GM06990 (cell line): ENCODE measurements around the gene ALDH18A1.

Experiments
- DNase-seq: peaks from one replicate; pipeline ENCODE4 v3.0.0-alpha.2; 2011; ENCODE audit not compliant: insufficient read length; ENCODE audit errors: extremely low read depth
- H3K27me3 ChIP-seq: replicated peaks from 2 replicates; pipeline ENCODE4 v1.6.0; 2011; ENCODE audit warnings: low read length; ENCODE audit not compliant: control insufficient read depth, insufficient read depth
- H3K36me3 ChIP-seq: 2 replicates; pipeline ENCODE4 v1.5.1; 2011; ENCODE audit warnings: low read length; ENCODE audit not compliant: control insufficient read depth, insufficient read depth
- H3K4me3 ChIP-seq: replicated peaks from 2 replicates; pipeline ENCODE4 v1.5.1; 2011; ENCODE audit warnings: low read depth, mild to moderate bottlenecking, control low read depth, low read length
- TF ChIP-seq, protein P1 (sequence below): IDR thresholded peaks from 2 replicates; pipeline ENCODE4 v1.5.1; 2011; ENCODE audit warnings: low read length, control low read depth, mild to moderate bottlenecking, inconsistent platforms; ENCODE audit not compliant: insufficient read depth, poor library complexity, severe bottlenecking

Gene ALDH18A1

DNA sequence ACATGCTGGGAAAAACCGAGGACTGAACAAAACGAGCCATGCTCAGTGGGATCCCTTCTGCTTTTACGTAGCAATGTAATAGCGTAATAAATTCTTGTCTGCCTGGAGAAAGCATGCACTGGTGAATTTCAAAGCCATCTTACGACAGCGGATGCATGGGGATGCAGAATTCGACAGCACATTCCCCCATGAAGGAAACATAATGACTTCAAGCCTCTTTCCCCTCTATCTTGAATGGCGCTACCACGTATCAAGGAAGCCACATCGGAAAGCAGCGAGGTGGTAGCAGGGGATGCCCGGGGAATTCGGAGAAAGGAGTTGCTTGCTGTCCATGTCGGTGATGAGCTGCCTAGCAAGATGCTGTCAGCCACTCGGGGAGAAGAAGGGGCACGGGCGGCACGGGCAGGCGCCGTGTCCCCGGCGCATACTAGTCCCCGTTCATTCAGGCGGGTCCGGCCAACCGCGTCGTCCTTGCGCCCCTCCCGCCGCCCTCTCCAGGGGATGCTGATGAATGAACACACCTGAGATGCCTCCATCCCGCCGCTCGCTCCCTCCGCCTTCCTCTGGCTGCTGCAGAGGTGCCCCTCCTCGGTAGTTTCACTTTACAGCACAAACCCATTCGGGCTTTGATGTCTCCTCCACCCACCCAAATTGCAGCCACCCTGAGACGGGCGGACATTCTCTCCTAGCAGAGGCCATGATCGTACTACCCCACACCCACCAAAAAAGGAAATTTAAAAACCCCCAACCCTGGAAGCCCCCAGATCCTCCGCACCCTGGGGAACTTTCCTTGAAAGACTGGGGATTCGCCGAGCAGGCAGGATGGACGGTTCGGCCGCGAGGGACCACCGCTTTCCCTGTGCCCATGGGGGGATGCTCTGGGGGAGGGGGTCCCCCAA lies 96.0 kb downstream of the ALDH18A1 start:
- TF ChIP-seq, protein P1, sequence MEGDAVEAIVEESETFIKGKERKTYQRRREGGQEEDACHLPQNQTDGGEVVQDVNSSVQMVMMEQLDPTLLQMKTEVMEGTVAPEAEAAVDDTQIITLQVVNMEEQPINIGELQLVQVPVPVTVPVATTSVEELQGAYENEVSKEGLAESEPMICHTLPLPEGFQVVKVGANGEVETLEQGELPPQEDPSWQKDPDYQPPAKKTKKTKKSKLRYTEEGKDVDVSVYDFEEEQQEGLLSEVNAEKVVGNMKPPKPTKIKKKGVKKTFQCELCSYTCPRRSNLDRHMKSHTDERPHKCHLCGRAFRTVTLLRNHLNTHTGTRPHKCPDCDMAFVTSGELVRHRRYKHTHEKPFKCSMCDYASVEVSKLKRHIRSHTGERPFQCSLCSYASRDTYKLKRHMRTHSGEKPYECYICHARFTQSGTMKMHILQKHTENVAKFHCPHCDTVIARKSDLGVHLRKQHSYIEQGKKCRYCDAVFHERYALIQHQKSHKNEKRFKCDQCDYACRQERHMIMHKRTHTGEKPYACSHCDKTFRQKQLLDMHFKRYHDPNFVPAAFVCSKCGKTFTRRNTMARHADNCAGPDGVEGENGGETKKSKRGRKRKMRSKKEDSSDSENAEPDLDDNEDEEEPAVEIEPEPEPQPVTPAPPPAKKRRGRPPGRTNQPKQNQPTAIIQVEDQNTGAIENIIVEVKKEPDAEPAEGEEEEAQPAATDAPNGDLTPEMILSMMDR, result no peak
- Histone ChIP-seq H3K36me3 (no peaks in the 10 kb centered on the region), H3K27me3 (no peaks in the 10 kb centered on the region; the same call in 1 of the 2 replicates), H3K4me3 (peak overlapping the region; percentile 76)
- peak; percentile 29 for DNase-seq

DNA sequence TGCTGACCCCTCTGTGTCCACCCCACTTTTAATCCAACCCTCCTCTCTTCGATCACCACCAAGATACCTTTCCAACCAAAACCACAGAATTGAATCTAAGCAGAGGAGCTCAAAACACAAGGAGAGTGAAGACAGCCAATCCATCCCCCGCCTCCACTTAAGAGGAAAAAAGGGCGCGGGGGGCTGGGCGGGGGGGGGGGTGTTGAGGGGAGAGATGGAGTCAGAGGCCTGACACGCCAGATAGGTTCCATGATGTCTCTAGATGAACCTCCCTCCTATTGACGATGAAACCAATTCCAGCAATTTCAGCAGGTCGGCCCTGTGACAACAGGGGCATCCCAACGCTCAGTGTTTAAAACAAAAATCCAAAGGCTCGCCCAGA lies 96.6 kb downstream of the ALDH18A1 start:
- no peak for DNase-seq
- no peaks in the 10 kb centered on the region; the same call in 1 of the 2 replicates for H3K27me3 ChIP-seq
- H3K36me3 ChIP-seq, result no peaks in the 10 kb centered on the region
- no peak overlapping the region for H3K4me3 ChIP-seq
- TF ChIP-seq, protein P1, result no peak

DNA sequence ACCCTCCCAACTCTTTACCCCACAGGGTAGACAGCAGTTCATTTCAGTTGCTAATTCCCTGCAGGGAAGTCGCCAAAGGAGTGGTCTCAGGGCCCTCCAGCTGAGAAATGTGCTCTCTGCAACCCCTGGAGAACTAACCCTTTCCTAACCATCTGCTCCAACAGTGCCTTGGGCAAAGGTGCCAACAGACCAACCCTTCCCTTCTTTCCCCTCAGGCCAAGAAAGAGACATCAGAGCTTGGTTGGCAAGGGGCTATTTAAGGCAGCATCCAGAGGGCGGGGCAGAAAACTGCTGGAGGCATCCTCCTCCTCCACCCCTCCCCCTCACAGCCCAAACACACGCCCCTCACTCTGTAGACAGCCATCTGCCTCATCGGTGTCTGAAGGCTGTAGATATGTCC lies 97.0 kb downstream of the ALDH18A1 start:
- H3K36me3 ChIP-seq, result no peaks in the 10 kb centered on the region
- no peak for DNase-seq
- no peak overlapping the region for H3K4me3 ChIP-seq
- TF ChIP-seq, protein P1, result no peak
- no peaks in the 10 kb centered on the region; the same call in 1 of the 2 replicates for H3K27me3 ChIP-seq

DNA sequence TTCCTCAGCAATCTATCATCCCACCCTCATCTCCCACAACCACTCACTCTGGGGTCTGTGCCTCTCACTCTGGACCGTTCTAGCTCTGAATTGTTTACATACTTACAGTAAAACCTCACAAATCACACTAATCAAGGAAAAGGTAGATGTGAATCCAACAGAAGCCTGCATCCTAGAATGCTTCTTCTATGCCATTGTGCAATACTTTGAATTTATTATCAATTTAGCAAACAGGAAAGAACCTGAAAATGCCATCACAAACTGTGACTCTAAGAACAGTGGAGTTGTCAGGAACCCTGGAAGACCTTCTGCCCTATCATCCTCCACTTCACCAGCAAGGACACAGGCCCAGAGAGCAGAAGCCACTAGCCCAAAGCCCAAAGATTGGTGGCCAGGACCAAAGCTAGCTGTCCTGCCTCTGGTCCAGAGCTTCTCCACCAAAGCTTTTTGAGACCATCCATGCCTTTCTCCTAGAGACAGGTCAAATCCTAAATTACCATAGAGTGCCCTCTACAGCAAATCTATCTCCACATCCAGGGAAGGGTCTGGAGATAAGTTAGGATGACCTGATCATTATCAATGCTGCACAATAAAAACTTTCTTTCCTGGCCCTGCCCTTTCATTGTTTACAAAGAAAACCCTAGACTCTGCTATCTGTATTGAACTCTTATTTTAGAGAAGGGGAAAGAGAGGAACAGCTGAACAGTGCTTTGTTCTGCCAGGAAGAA lies 97.8 kb downstream of the ALDH18A1 start:
- Histone ChIP-seq H3K27me3 (no peaks in the 10 kb centered on the region; the same call in 1 of the 2 replicates), H3K4me3 (no peak overlapping the region), H3K36me3 (no peaks in the 10 kb centered on the region)
- DNase-seq, result no peak
- TF ChIP-seq, protein P1, result no peak

DNA sequence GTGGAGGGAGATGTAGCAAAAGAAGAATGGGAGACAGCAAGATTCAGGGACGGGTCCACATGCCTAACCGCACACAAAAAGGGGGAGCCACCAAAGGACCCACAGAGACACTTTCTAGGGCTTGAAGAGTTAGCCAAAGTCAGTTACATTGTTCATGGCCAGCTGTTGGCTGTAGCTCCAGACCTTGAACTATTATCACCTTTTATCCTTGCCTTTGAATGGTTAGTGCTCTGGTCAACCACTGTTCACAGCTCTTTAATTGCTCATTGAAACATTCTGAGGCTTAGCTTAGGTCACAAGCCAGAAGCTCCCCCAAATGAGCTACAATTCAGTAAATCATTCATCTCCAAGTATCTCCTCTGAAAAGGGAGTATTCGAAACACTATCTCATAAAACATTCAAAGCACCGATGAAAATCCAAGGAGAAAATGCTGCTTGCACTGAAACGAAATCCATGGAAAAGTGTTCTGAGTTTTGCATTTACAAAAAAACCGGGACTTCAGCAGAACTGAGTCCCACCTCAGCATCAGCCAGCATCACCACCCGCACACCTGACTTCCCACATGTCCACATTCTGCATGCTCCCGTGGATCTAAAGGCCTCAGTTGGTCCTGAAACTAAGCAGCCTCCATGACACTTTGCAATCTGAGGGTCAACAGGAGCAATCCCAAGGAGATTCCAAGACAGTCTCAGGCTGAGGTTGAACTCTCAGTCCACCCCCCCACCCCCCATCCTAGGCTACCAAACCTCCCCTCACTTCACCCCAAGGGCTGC lies 99.3 kb downstream of the ALDH18A1 start:
- TF ChIP-seq, protein P1, result no peak
- DNase-seq, result no peak
- H3K36me3 ChIP-seq, result no peaks in the 10 kb centered on the region
- no peak overlapping the region for H3K4me3 ChIP-seq
- no peaks in the 10 kb centered on the region; the same call in 1 of the 2 replicates for H3K27me3 ChIP-seq
